Measurements from ENCODE around the gene LYSMD3. TPM values are rescaled to one million over a fixed set of nuclear protein-coding genes. Genes with fewer than 3 reads are reported as not detected.

LYSMD3 gene
- total and polyA plus RNA-seq, 9 of the 15 experiments (the other 6 are each of a cell fraction or from before 2014, with no cell fraction given), result 9.5 to 42.3 (median 20.7) TPM

GRCh38 chr5:90474235-90475107, 54.9 kb downstream of the LYSMD3 start, which contains the start of the genes MBLAC2 and POLR3G (continued):
- TF ChIP-seq REST (IDR thresholded peaks at IDR 0.05; ENCODE audit: borderline replicate concordance) (no peak), REST (CRISPR knock-in tag; IDR thresholded peaks at IDR 0.05; ENCODE audit: low read depth) (no peak), SNRNP70 (optimal IDR thresholded peaks at IDR 0.05; ENCODE audit: low read depth, low read length) (no peak), ZNF766 (CRISPR knock-in tag; conservative IDR thresholded peaks at IDR 0.05) (peak; percentile 58; the same call in 1 of the 2 replicates), ZNF512 (tag; IDR thresholded peaks at IDR 0.05) (no peak), ZNF707 (CRISPR knock-in tag; conservative IDR thresholded peaks at IDR 0.05) (no peak), HNRNPH1 (optimal IDR thresholded peaks at IDR 0.05; ENCODE audit: low read depth, low read length) (no peak), KLF6 (CRISPR knock-in tag; IDR thresholded peaks at IDR 0.05; ENCODE audit: borderline replicate concordance) (0 out of 2 replicates have a peak, but pooled peaks have one; percentile 7), SMAD3 (CRISPR knock-in tag; conservative IDR thresholded peaks at IDR 0.05) (0 out of 2 replicates have a peak, but pooled peaks have one; percentile 47), COPS2 (conservative IDR thresholded peaks at IDR 0.05) (no peak), HDAC3 (IDR thresholded peaks at IDR 0.05; ENCODE audit: borderline replicate concordance, partially characterized antibody) (no peak), CBX3 (IDR thresholded peaks at IDR 0.05; ENCODE audit: borderline replicate concordance in 1 of 2, low read length in 2 of 2) (peak in 1 of 2 experiments; percentile 7; a peak in 1 of 3 replicates), ZNF212 (CRISPR knock-in tag; IDR thresholded peaks at IDR 0.05) (no peak), CSDE1 (IDR thresholded peaks at IDR 0.05) (no peak), BACH1 (tag; IDR thresholded peaks at IDR 0.05) (no peak), CHD2 (IDR thresholded peaks at IDR 0.05; ENCODE audit: low read depth, low read length) (peak; percentile 28; the same call in 1 of the 2 replicates), NELFE (IDR thresholded peaks at IDR 0.05; ENCODE audit: insufficient read depth, insufficient read length) (no peak)
- TF ChIP-seq, protein P1, sequence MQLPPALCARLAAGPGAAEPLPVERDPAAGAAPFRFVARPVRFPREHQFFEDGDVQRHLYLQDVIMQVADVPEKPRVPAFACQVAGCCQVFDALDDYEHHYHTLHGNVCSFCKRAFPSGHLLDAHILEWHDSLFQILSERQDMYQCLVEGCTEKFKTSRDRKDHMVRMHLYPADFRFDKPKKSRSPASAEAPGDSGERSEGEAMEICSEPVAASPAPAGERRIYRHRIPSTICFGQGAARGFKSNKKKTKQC (CRISPR knock-in tag; IDR thresholded peaks at IDR 0.05), result peak; percentile 64

Data from K562 (cell line).